Activated T-cell treated with anti-CD3 and anti-CD28 coated beads for 4 hours (primary cell): ENCODE measurements around the gene LAGE3.

ENCODE experiments used
- DNase-seq: peaks from one replicate; pipeline ENCODE4 v3.0.0-alpha.2; 2020

LAGE3 gene

GRCh38 chrX:154431341-154431740 lies 47.7 kb downstream of the LAGE3 start:
- DNase-seq, result no peak

GRCh38 chrX:154430916-154431315 lies 48.2 kb downstream of the LAGE3 start:
- DNase-seq, result no peak

GRCh38 chrX:154430479-154430878 lies 48.6 kb downstream of the LAGE3 start:
- DNase-seq, result no peak

GRCh38 chrX:154429711-154430110 lies 49.4 kb downstream of the LAGE3 start:
- no peak for DNase-seq

- peak; percentile 69 for DNase-seq
Observed at GRCh38 chrX:154428176-154429171, 50.6 kb downstream of the LAGE3 start, which contains the start of gene ATP6AP1. Gene ATP6AP1, plus strand, starts transcription at chrX:154428677. Its CDS starts 16 bp downstream, at chrX:154428693.
